Activated CD8-positive, alpha-beta memory T cell treated with anti-CD3 and anti-CD28 coated beads for 1 hour (primary cell): ENCODE measurements around the gene COL15A1.

Experiments
- DNase-seq, 2 donors: peaks; one replicate each; pipeline ENCODE4 v3.0.0-alpha.2; 2020; ENCODE audit warnings: low read depth in 1 of 2; ENCODE audit errors: extremely low read depth in 1 of 2

Gene COL15A1

GRCh38 chr9:98992107-98992884, 48.6 kb downstream of the COL15A1 start:
- DNase-seq = no peak

- DNase-seq = no peak
These were observed 49.3 kb downstream of the COL15A1 start for GRCh38 chr9:98992885-98993569.

- no peak for DNase-seq
These were observed 49.9 kb downstream of the COL15A1 start for GRCh38 chr9:98993570-98993945.

GRCh38 chr9:98994172-98995058, 50.7 kb downstream of the COL15A1 start:
- no peak for DNase-seq

- no peak for DNase-seq
These were observed 51.5 kb downstream of the COL15A1 start for GRCh38 chr9:98995059-98995671.

GRCh38 chr9:98995971-98996504, 52.3 kb downstream of the COL15A1 start:
- DNase-seq = no peak

- DNase-seq = no peak
These were observed 53.9 kb downstream of the COL15A1 start for GRCh38 chr9:98997604-98998003.

- DNase-seq = peak in 1 of 2 donors; percentile 38
These were observed 54.9 kb downstream of the COL15A1 start for GRCh38 chr9:98998441-98999151.

- DNase-seq = no peak
These were observed 55.4 kb downstream of the COL15A1 start for GRCh38 chr9:98999152-98999525.

- peak; percentile 25 to 33 for DNase-seq
These were observed 57.0 kb downstream of the COL15A1 start for GRCh38 chr9:99000476-99001395.

GRCh38 chr9:99001892-99002291, 58.2 kb downstream of the COL15A1 start:
- DNase-seq = no peak

- no peak for DNase-seq
These were observed 59.0 kb downstream of the COL15A1 start for GRCh38 chr9:99002706-99003105.

GRCh38 chr9:99003308-99003707, 59.6 kb downstream of the COL15A1 start:
- DNase-seq = no peak

- DNase-seq = no peak
These were observed 60.4 kb downstream of the COL15A1 start for GRCh38 chr9:99004115-99004514.

- DNase-seq = no peak
These were observed 61.2 kb downstream of the COL15A1 start for GRCh38 chr9:99004717-99005460.

- no peak for DNase-seq
These were observed 61.9 kb downstream of the COL15A1 start for GRCh38 chr9:99005651-99006050.

- DNase-seq = no peak
These were observed 62.8 kb downstream of the COL15A1 start for GRCh38 chr9:99006511-99006910.

GRCh38 chr9:99006979-99007378, 63.3 kb downstream of the COL15A1 start:
- no peak for DNase-seq
